HCT116 (cell line): Measurements from ENCODE around the gene DMD.

Source experiments
- CBX3 ChIP-seq: IDR thresholded peaks from 2 replicates; pipeline ENCODE4 v1.6.1; 2012; ENCODE audit warnings: low read depth
- FOSL1 ChIP-seq: IDR thresholded peaks from 2 replicates; pipeline ENCODE4 v1.6.1; 2012; ENCODE audit warnings: low read depth
- POLR2A ChIP-seq: IDR thresholded peaks from 2 replicates; pipeline ENCODE4 v1.7.0; 2011; ENCODE audit warnings: borderline replicate concordance; ENCODE audit not compliant: insufficient read depth, insufficient read length; ENCODE audit errors: extremely low read depth
- POLR2AphosphoS5 ChIP-seq: IDR thresholded peaks from 2 replicates; pipeline ENCODE4 v1.6.1; 2011; ENCODE audit warnings: mild to moderate bottlenecking, low read depth, low read length, moderate library complexity
- RAD21 ChIP-seq: IDR thresholded peaks from 2 replicates; pipeline ENCODE4 v1.6.1; 2012; ENCODE audit warnings: low read depth, mild to moderate bottlenecking
- YY1 ChIP-seq: IDR thresholded peaks from 2 replicates; pipeline ENCODE4 v1.6.1; 2011; ENCODE audit warnings: low read length, low read depth, moderate library complexity, mild to moderate bottlenecking; ENCODE audit not compliant: insufficient replicate concordance; ENCODE audit errors: extremely low read depth
- ZFX ChIP-seq: fragments of 450-650 bp; IDR thresholded peaks from 2 replicates; pipeline ENCODE4 v1.6.1; 2017
- TF ChIP-seq, protein P1 (sequence below), 3 experiments: fragments of 200-600 bp in 1 of 3; sonication (generic) in 1 of 3; IDR thresholded peaks in 2 of 3; conservative IDR thresholded peaks in 1 of 3; 2 replicates each; pipeline ENCODE4 v1.5.1; 2012 to 2017; ENCODE audit warnings: low read depth in 2 of 3, low read length in 2 of 3, antibody characterized with exemption in 1 of 3, borderline replicate concordance in 1 of 3, control low read depth in 1 of 3, mild to moderate bottlenecking in 1 of 3, mixed read lengths in 1 of 3, mixed run types in 1 of 3, moderate library complexity in 1 of 3; ENCODE audit not compliant: insufficient read depth in 1 of 3
- TF ChIP-seq, protein P2 (sequence below): IDR thresholded peaks from 2 replicates; pipeline ENCODE4 v1.6.1; 2012

GRCh38 chrX:31713120-31713519, 1498.2 kb downstream of the DMD start:
- TF ChIP-seq, protein P1, sequence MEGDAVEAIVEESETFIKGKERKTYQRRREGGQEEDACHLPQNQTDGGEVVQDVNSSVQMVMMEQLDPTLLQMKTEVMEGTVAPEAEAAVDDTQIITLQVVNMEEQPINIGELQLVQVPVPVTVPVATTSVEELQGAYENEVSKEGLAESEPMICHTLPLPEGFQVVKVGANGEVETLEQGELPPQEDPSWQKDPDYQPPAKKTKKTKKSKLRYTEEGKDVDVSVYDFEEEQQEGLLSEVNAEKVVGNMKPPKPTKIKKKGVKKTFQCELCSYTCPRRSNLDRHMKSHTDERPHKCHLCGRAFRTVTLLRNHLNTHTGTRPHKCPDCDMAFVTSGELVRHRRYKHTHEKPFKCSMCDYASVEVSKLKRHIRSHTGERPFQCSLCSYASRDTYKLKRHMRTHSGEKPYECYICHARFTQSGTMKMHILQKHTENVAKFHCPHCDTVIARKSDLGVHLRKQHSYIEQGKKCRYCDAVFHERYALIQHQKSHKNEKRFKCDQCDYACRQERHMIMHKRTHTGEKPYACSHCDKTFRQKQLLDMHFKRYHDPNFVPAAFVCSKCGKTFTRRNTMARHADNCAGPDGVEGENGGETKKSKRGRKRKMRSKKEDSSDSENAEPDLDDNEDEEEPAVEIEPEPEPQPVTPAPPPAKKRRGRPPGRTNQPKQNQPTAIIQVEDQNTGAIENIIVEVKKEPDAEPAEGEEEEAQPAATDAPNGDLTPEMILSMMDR (IDR thresholded peaks at IDR 0.05 in 2 of 3, conservative IDR thresholded peaks at IDR 0.05 in 1 of 3; ENCODE audit: borderline replicate concordance in 1 of 3, insufficient read depth in 1 of 3, low read depth in 2 of 3, low read length in 2 of 3): no peak
- TF ChIP-seq ZFX (no peak), YY1 (no peak), POLR2AphosphoS5 (no peak), RAD21 (no peak), CBX3 (no peak), FOSL1 (no peak), POLR2A (no peak)
- TF ChIP-seq, protein P2, sequence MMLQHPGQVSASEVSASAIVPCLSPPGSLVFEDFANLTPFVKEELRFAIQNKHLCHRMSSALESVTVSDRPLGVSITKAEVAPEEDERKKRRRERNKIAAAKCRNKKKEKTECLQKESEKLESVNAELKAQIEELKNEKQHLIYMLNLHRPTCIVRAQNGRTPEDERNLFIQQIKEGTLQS: no peak
